ENCODE measurements around the gene SNURF.
"Not testable (repeated sequence)": the region's sequence is repeated elsewhere in the genome, so short reads cannot be mapped to it uniquely, and the experiment has no call there.

Gene SNURF

DNA sequence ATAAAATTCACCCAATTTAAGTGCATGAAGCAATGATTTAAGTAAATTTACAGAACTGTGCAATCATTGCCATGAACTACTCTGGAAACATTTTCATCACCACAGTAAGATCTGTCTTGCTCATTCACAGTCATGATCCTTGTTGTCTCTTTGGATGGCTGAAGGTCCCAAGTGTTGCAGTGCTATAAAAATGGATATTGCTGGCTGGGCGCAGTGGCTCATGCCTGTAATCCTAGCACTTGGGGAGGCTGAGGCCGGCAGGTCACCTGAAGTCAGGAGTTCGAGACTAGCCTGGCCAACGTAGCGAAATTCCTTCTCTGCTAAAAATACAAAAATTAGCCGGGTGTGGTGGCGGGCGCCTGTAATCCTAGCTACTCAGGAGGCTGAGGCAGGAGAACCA lies 17.0 kb downstream of the SNURF start:
- H3K4me3 ChIP-seq (ENCODE audit: low read depth, low read length) = no peak overlapping the region
- TF ChIP-seq, protein P1, sequence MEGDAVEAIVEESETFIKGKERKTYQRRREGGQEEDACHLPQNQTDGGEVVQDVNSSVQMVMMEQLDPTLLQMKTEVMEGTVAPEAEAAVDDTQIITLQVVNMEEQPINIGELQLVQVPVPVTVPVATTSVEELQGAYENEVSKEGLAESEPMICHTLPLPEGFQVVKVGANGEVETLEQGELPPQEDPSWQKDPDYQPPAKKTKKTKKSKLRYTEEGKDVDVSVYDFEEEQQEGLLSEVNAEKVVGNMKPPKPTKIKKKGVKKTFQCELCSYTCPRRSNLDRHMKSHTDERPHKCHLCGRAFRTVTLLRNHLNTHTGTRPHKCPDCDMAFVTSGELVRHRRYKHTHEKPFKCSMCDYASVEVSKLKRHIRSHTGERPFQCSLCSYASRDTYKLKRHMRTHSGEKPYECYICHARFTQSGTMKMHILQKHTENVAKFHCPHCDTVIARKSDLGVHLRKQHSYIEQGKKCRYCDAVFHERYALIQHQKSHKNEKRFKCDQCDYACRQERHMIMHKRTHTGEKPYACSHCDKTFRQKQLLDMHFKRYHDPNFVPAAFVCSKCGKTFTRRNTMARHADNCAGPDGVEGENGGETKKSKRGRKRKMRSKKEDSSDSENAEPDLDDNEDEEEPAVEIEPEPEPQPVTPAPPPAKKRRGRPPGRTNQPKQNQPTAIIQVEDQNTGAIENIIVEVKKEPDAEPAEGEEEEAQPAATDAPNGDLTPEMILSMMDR (IDR thresholded peaks at IDR 0.05; ENCODE audit: low read depth, low read length, missing control alignments) = no peak
- DNase-seq (ENCODE audit: low read depth) = no peak

DNA sequence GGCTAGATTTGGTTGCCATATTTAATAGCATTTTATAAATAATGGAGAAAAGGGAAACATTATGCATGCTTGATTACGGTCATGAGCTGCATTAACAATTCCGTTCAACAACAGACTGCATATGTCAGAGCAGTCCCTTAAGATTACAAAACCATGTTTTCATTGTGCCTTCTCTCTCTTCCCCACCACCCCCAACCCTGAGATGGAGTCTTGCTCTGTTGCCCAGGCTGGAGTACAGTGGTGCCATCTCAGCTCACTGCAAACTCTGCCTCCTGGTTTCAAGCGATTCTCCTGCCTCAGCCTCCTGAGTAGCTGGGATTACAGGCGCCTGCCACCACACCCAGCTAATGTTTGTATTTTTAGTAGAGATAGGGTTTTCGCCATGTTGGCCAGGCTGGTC lies 17.9 kb downstream of the SNURF start:
- H3K4me3 ChIP-seq (ENCODE audit: low read depth, low read length); DNase-seq (ENCODE audit: low read depth): not testable (repeated sequence)

DNA sequence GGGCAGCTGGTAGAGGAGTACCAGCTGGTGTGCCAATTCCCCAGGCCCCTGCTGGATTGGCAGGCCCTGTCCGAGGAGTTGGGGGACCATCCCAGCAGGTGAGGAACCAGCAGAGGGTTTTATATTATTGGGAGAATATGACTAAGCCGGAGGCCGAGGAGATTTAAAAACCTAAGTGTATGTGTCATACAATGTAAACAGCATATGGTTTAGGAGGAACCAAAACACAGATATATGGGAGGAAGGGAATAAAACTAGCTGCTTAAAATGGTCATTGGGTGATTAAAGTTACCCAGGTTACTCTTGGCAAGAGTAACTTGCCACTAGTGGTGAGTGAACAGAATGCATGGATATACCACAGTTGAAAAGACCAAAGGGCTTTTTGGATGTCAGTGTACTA lies 22.1 kb downstream of the SNURF start:
- H3K4me3 ChIP-seq (ENCODE audit: low read depth, low read length) = no peak overlapping the region
- TF ChIP-seq, protein P1 (IDR thresholded peaks at IDR 0.05; ENCODE audit: low read depth, low read length, missing control alignments) = no peak
- DNase-seq (ENCODE audit: low read depth) = no peak

DNA sequence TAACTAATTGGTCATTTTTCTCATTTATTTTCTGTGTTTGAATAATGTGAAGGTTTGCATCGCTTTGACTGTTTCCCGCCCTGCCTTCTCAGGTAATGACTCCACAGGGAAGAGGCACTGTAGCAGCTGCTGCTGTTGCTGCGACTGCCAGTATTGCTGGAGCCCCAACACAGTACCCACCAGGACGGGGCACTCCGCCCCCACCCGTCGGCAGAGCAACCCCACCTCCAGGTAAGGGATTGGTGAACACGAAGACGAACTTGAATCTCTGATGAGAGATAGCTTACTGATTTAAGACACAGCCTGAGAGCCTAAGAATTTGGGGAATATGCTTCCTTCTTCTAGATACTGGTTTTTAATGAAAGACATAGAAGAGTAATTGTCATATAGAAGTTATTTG lies 22.9 kb downstream of the SNURF start:
- no peak overlapping the region for H3K4me3 ChIP-seq (ENCODE audit: low read depth, low read length)
- TF ChIP-seq, protein P1 (IDR thresholded peaks at IDR 0.05; ENCODE audit: low read depth, low read length, missing control alignments) = no peak
- no peak for DNase-seq (ENCODE audit: low read depth)

DNA sequence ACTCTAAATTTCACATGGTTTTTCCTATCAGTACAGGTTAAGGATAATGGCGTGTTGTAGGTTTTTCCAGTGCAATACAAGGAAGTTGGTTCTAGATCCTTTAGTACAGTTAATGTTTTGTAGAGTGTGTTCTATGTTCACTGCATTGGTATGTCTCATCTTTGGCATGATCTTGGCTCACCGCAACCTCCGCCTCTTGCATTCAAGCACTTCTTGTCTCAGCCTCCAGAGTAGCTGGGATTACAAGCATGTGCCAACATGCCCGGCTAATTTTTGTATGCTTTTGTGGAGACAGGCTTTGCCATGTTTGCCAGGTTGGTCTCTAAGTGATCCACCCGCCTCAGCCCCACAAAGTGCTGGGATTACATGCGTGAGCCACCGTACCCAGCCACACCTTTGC lies 30.4 kb downstream of the SNURF start:
- H3K4me3 ChIP-seq (ENCODE audit: low read depth, low read length) = no peak overlapping the region
- DNase-seq (ENCODE audit: low read depth) = no peak
- TF ChIP-seq, protein P1 (IDR thresholded peaks at IDR 0.05; ENCODE audit: low read depth, low read length, missing control alignments) = no peak

DNA sequence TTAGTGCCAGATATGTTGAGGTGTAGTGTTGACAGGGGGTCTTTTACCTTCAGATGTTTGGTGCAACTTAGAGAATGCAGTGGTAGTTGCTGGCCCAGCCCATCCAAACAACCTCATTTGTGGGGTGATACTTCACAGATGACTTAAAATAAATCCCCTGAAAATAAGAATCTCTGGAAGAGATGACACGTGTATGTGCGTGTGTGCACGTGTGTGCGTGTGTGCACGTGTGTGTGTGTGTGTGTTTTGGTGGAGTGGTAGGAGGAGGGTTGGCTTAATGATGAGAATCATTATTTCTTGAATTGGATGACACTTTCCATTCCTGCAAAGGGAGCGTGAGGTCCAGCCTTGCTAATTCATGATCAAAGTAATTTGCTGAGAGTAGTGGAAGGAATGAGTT lies 31.9 kb downstream of the SNURF start:
- TF ChIP-seq, protein P1 (IDR thresholded peaks at IDR 0.05; ENCODE audit: low read depth, low read length, missing control alignments) = no peak
- DNase-seq (ENCODE audit: low read depth) = no peak
- H3K4me3 ChIP-seq (ENCODE audit: low read depth, low read length) = no peak overlapping the region

All from GM12864 (cell line).